GM21447 (cell line): ENCODE results near the gene RHPN2.
"Not testable (repeated sequence)": the region's sequence is repeated elsewhere in the genome, so short reads cannot be mapped to it uniquely, and the experiment has no call there.

Experiments used
- ATAC-seq: cut with Tn5 transposase; IDR thresholded peaks from one replicate; pipeline ENCODE4 v1.9.1; 2021; ENCODE audit not compliant: unreplicated experiment

RHPN2 gene

DNA sequence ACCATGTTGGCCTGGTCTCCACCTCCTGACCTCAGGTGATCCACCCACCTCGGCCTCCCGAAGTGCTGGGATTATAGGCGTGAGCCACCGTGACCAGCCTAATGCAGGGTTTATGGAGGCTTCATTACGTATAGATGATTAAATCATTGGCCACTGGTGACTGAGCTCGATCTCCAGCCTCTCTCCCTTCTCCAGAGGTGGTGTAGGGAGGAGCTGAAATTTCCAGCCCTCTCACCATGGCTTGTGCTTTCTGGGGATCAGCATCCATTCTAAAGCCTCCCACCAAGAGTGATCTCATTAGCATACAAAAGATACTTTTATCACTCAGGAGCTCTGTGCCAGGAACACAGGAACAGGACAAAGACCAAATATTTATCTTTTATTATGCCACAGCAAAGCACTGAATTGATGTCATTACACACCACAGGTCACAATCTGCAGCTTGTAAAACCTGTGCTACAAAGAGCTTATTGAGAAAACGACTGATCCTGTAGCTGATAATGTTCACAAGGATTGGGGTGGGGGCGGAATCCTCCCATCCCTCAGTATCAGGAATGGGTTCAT lies 32.4 kb downstream of the RHPN2 start:
- ATAC-seq = no peak

GRCh38 chr19:33029746-33030303 lies 34.9 kb downstream of the RHPN2 start:
- no peak for ATAC-seq

DNA sequence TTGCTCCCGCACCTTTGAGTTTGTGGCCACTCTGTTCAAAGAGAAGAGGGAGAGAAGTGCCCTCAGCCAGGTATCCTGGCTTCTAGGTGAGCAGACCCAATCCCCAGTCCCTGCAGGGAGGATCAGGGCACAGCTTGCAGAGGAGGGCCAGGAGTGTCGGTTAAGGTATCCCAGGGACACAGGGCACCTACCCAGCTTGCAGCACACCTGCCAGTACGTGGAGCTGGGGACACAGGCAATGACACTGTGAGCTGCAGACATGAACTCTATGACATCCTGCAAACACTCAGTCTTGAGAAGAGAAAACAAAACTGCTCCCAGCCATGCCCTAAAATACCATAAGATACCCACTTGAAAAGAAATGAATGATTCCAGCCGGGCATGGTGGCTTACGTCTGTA lies 38.1 kb downstream of the RHPN2 start:
- not testable (repeated sequence) for ATAC-seq

GRCh38 chr19:33025468-33026238 lies 39.0 kb downstream of the RHPN2 start:
- not testable (repeated sequence) for ATAC-seq

DNA sequence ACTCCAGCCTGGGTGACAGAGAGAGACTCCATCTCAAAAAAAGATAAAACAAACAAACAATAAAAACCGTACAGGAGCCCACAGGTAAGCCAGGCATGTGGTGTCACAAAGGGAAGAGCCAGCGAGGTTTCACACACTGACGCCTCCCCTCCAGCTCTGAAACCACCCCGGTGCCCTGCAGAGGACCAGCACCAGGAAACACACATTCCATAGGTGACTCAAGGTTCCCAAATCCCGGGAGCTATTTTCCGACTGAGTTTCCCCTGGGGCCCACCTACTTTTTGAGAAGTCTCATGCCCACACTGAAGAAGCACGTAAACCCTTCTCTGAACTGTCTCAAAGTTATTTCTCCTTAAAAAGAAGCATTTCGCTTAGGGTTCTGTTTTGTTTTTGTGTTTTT lies 40.3 kb downstream of the RHPN2 start:
- ATAC-seq = no peak

DNA sequence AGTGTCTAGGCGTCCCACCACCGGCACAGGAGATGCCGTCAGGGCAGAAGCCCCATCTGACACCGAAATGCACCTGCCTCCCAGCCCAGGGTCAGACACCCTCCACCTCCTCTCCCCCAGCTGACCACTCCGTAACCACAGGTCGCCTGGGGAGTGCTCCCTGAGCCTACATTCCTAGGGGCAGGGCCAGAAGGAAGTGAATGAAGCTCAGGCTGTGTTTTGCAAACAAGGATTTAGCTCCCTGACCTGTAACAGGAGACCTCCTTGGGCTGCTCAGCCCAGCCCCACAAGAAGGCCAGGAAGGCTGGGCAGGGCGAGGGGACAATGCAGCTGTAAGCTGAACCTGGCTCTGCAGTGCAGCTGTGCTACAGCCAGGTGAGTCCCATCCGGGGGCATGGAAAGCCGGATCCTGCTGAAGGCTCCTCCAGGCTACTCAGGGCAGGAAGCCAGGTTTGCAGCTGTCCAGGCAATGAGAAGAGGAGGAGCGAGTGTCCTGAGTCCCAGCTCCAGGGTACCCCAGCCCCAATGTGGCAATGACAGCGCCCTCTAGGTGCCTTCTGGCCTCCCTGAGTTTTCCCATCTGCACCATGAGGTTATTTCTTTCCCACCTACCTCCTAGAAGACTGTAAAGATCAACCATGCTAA lies 42.1 kb downstream of the RHPN2 start:
- no peak for ATAC-seq

GRCh38 chr19:33010891-33011290 lies 53.8 kb downstream of the RHPN2 start:
- not testable (repeated sequence) for ATAC-seq

GRCh38 chr19:33008738-33009137 lies 56.0 kb downstream of the RHPN2 start:
- ATAC-seq = no peak

- ATAC-seq = no peak
Measured at GRCh38 chr19:33005440-33005839, 59.2 kb downstream of the RHPN2 start.

DNA sequence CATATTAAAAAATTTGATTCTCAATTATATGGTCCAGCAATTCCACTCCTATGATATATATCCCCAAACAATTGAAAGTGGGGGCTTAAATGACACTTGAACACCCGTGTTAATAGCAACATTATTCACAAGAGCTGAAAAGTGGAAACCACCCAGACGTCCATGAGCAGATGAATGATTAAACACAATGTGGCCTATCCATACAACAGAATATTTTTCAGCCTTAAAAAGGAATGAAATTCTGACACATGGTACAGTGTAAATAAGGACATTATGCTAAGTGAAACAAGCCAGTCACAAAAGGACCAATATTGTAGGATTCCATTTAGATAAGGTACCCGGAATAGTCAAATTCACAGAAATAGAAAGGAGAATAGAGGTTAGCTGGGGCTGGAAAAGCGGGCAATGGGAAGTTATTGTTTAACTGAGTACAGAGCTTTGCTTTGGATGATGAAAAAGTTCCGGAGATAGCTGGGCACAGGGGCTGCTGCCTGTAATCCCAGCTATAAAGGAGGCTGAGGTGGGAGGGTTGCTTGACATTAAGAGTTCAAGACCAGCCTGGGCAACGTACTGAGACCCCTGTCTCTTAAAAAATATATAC lies 61.2 kb downstream of the RHPN2 start:
- ATAC-seq = not testable (repeated sequence)

DNA sequence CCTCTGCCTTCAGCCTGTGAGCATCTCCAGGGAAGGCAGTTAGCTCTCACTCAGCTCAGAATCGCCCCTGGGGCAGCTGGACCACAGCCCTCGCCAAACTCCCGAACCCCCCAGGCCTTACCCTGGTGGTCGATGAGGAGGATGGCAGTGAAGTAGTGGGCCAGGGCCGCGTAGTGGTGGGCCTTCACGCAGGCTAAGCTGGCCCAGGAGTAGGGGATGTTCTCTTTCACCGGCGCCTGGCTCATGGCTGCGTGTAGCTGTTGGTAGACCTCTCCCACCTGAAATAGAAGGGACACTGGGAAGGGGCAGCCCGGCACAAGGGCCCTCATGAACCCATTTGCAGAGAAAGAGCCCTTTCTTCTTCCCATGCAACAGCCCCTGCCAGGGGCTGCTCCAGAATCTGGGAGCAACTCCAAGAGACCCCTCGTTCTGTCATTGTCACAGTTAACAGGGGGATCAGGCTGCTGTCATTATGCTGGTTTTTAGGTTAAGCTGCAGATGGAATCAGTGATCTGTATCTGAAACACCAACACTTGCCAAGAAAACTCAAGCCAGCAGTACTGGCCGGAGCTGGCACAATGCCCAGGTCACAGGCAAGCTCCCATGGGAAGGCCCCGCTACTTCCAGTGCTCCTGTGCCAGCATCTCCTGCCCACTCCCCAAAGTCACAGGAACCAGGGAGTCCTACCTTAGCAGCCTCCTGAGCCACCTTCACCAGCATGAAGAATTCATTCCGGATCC lies 62.4 kb downstream of the RHPN2 start:
- not testable (repeated sequence) for ATAC-seq

- ATAC-seq = no peak
Measured at GRCh38 chr19:33000910-33001309, 63.8 kb downstream of the RHPN2 start.

GRCh38 chr19:33000510-33000909 lies 64.2 kb downstream of the RHPN2 start:
- ATAC-seq = no peak

DNA sequence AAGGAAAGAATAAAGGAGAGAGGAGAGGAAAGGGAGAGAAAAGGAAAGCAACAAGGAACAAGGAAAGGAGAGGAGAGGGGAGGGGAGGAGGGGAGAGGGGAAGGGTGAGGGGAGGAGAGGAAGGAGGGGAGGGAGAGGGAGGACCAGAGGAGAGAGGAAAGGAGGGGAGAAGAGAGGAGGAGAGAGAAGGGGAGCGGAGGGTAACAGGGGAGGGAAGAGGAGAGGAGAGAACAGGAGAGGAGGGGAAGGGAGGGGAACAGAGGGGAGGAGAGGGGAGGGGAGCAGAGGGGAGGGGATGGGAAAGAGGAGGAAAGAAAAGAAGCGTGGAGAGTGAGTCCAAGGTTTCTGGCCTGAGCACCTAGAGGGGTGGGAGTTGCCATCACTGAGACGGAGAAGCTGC lies 66.0 kb downstream of the RHPN2 start:
- ATAC-seq = no peak

GRCh38 chr19:32997716-32998355 lies 66.9 kb downstream of the RHPN2 start:
- no peak for ATAC-seq

GRCh38 chr19:32997061-32997464 lies 67.6 kb downstream of the RHPN2 start:
- not testable (repeated sequence) for ATAC-seq

- ATAC-seq = not testable (repeated sequence)
Measured at GRCh38 chr19:32995966-32996365, 68.7 kb downstream of the RHPN2 start.

DNA sequence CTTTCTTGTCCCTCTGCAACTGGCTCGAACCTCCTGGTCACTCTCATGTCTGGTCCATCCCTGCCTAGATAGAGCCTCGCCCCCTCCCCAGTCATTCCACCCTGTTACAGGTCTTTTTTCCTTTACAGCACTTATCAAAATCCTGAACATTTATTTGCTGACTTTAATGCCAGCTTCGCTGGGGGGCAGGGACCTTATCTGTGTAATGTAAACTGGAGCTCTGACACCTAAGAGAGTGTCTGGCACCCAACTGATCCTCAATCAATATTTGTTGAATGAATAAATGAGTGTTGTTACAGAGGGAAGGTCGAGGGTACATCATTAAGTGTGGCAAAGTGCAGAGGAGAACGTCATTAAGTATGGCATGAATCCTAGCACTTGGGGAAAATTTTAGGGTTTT lies 76.0 kb downstream of the RHPN2 start:
- ATAC-seq = no peak

DNA sequence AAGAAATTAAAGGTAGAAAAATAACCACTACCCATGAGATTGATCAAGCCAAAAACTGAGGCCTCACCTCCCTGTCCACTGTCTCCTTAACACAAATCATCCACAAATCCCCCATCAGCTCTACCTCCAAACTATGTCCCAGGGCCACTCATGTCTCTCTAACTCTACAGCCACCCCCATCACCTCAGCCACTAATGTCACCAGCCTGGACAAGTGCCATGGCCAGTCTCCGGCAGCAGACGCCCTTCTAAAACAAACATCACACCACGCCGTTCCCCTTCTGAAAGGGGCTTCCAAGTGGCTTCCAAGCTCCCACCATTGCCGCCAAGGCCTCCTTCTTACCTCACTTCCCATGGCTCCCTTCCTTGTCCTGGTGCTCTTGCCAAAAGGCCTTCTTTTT lies 76.4 kb downstream of the RHPN2 start:
- ATAC-seq = not testable (repeated sequence)

GRCh38 chr19:32982488-32982887 lies 82.2 kb downstream of the RHPN2 start:
- not testable (repeated sequence) for ATAC-seq
